SK-N-SH treated with all-trans-retinoic acid at 6 μM for 48 hours (cell line): Measurements from ENCODE around the gene UBA7.

Experiments used
- ATAC-seq: fragments of 200-7000 bp; cut with Tn5 transposase; 3 replicates; pipeline ENCODE4 v1.9.1; 2020; ENCODE audit warnings: mild to moderate bottlenecking, moderate library complexity
- BACH2 ChIP-seq: fragments of 250-450 bp; sonication (Bioruptor Pico); IDR thresholded peaks from 2 replicates; pipeline ENCODE4 v1.9.0; 2021; ENCODE audit warnings: mild to moderate bottlenecking, borderline replicate concordance
- CSDC2 ChIP-seq: fragments of 250-450 bp; sonication (Bioruptor Pico); IDR thresholded peaks from 2 replicates; pipeline ENCODE4 v1.5.0; 2020; ENCODE audit warnings: mild to moderate bottlenecking, moderate library complexity
- ESRRG ChIP-seq: fragments of 250-450 bp; sonication (Bioruptor Pico); IDR thresholded peaks from 2 replicates; pipeline ENCODE4 v1.6.1; 2021; ENCODE audit warnings: mild to moderate bottlenecking
- GLIS3 ChIP-seq: fragments of 250-450 bp; sonication (Bioruptor Pico); IDR thresholded peaks from 2 replicates; pipeline ENCODE4 v1.5.0; 2020; ENCODE audit warnings: mild to moderate bottlenecking, moderate library complexity
- ISL1 ChIP-seq: fragments of 250-450 bp; sonication (Bioruptor Pico); IDR thresholded peaks from 2 replicates; pipeline ENCODE4 v2.1.2; 2022; ENCODE audit warnings: mild to moderate bottlenecking, moderate library complexity
- OSR1 ChIP-seq: fragments of 250-450 bp; sonication (Bioruptor Pico); IDR thresholded peaks from 2 replicates; pipeline ENCODE4 v1.8.0; 2022; ENCODE audit warnings: moderate library complexity, mild to moderate bottlenecking, inconsistent platforms
- RARB ChIP-seq: fragments of 250-450 bp; sonication (Bioruptor Pico); IDR thresholded peaks from 2 replicates; pipeline ENCODE4 v1.8.0; 2021; ENCODE audit warnings: mild to moderate bottlenecking, moderate library complexity
- TCF4 ChIP-seq: fragments of 250-450 bp; sonication (Bioruptor Pico); IDR thresholded peaks from 2 replicates; pipeline ENCODE4 v1.8.0; 2021; ENCODE audit warnings: mild to moderate bottlenecking, moderate library complexity, borderline replicate concordance
- TOX ChIP-seq: fragments of 250-450 bp; sonication (Bioruptor Pico); IDR thresholded peaks from 2 replicates; pipeline ENCODE4 v1.8.0; 2021; ENCODE audit warnings: mild to moderate bottlenecking, moderate library complexity, borderline replicate concordance
- ZC3H10 ChIP-seq: fragments of 250-450 bp; sonication (Bioruptor Pico); IDR thresholded peaks from 2 replicates; pipeline ENCODE4 v1.5.1; 2021; ENCODE audit warnings: mild to moderate bottlenecking, moderate library complexity
- ZFP30 ChIP-seq: fragments of 450-650 bp; formaldehyde crosslinking; IDR thresholded peaks from 2 replicates; pipeline ENCODE4 v1.5.0; 2022; ENCODE audit warnings: mild to moderate bottlenecking, moderate library complexity
- ZNF565 ChIP-seq: fragments of 450-650 bp; formaldehyde crosslinking; conservative IDR thresholded peaks from 2 replicates; pipeline ENCODE4 v1.5.0; 2020; ENCODE audit warnings: low read depth, mild to moderate bottlenecking, moderate library complexity
- ZNF70 ChIP-seq: fragments of 450-650 bp; formaldehyde crosslinking; IDR thresholded peaks from 2 replicates; pipeline ENCODE4 v1.5.0; 2020; ENCODE audit warnings: mild to moderate bottlenecking, moderate library complexity
- TF ChIP-seq, protein P1 (sequence below): fragments of 250-450 bp; sonication (Bioruptor Pico); IDR thresholded peaks from 2 replicates; pipeline ENCODE4 v1.8.0; 2020; ENCODE audit warnings: mild to moderate bottlenecking, moderate library complexity, borderline replicate concordance
- TF ChIP-seq, protein P2 (sequence below): fragments of 250-450 bp; sonication (Bioruptor Pico); IDR thresholded peaks from 2 replicates; pipeline ENCODE4 v1.5.1; 2020; ENCODE audit warnings: low read depth, mild to moderate bottlenecking, moderate library complexity
- TF ChIP-seq, protein P3 (sequence below): fragments of 250-450 bp; sonication (Bioruptor Pico); IDR thresholded peaks from 2 replicates; pipeline ENCODE4 v1.5.0; 2020; ENCODE audit warnings: mild to moderate bottlenecking, moderate library complexity
- TF ChIP-seq, protein P4 (sequence below): fragments of 250-450 bp; sonication (Bioruptor Pico); IDR thresholded peaks from 2 replicates; pipeline ENCODE4 v1.8.0; 2021; ENCODE audit warnings: low read depth, mild to moderate bottlenecking, moderate library complexity, borderline replicate concordance
- TF ChIP-seq, protein P5 (sequence below): fragments of 250-450 bp; sonication (Bioruptor Pico); IDR thresholded peaks from 2 replicates; pipeline ENCODE4 v1.5.1; 2021; ENCODE audit warnings: mild to moderate bottlenecking, moderate library complexity

The UBA7 gene, protein sequence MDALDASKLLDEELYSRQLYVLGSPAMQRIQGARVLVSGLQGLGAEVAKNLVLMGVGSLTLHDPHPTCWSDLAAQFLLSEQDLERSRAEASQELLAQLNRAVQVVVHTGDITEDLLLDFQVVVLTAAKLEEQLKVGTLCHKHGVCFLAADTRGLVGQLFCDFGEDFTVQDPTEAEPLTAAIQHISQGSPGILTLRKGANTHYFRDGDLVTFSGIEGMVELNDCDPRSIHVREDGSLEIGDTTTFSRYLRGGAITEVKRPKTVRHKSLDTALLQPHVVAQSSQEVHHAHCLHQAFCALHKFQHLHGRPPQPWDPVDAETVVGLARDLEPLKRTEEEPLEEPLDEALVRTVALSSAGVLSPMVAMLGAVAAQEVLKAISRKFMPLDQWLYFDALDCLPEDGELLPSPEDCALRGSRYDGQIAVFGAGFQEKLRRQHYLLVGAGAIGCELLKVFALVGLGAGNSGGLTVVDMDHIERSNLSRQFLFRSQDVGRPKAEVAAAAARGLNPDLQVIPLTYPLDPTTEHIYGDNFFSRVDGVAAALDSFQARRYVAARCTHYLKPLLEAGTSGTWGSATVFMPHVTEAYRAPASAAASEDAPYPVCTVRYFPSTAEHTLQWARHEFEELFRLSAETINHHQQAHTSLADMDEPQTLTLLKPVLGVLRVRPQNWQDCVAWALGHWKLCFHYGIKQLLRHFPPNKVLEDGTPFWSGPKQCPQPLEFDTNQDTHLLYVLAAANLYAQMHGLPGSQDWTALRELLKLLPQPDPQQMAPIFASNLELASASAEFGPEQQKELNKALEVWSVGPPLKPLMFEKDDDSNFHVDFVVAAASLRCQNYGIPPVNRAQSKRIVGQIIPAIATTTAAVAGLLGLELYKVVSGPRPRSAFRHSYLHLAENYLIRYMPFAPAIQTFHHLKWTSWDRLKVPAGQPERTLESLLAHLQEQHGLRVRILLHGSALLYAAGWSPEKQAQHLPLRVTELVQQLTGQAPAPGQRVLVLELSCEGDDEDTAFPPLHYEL

DNA sequence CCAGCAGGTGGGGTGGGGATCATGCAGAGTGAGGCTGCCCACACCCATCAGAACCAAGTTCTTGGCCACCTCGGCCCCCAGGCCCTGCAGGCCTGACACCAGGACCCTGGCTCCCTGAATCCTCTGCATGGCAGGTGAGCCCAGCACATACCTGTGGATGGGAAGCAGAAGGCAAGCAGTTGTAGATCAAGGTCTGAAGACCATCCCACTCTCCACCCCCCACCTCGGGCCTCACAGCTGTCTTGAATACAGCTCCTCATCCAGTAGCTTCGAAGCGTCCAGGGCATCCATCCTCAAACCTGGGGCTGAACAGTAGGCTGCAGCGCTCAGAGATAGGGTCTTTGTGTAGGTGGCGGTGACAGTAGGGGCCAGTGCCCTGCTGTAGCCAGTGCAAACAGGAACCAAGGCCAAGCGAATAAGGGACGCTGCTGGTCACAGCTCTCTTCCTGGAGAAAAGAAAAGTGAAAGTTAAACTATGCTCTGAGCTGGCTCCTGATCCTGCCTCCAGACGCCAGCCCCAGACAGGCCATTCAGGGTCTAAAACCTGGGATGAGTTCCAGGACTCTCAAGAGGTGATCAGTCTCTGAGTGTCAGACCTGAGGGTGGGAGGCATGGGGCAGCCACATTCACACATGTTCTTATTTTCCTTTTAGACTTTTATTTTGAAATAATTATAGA is at the start of gene UBA7:
Gene UBA7 (minus strand): TSS at position 457 of the 678 bp plus-strand sequence. CDS start 166 bp downstream, at position 291.
- TF ChIP-seq RARB (CRISPR knock-in tag) (no peak), ZFP30 (CRISPR knock-in tag) (no peak), ISL1 (no peak), CSDC2 (CRISPR knock-in tag) (no peak), GLIS3 (CRISPR knock-in tag) (no peak)
- TF ChIP-seq, protein P1, sequence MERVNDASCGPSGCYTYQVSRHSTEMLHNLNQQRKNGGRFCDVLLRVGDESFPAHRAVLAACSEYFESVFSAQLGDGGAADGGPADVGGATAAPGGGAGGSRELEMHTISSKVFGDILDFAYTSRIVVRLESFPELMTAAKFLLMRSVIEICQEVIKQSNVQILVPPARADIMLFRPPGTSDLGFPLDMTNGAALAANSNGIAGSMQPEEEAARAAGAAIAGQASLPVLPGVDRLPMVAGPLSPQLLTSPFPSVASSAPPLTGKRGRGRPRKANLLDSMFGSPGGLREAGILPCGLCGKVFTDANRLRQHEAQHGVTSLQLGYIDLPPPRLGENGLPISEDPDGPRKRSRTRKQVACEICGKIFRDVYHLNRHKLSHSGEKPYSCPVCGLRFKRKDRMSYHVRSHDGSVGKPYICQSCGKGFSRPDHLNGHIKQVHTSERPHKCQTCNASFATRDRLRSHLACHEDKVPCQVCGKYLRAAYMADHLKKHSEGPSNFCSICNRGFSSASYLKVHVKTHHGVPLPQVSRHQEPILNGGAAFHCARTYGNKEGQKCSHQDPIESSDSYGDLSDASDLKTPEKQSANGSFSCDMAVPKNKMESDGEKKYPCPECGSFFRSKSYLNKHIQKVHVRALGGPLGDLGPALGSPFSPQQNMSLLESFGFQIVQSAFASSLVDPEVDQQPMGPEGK = no peak
- TF ChIP-seq, protein P2, sequence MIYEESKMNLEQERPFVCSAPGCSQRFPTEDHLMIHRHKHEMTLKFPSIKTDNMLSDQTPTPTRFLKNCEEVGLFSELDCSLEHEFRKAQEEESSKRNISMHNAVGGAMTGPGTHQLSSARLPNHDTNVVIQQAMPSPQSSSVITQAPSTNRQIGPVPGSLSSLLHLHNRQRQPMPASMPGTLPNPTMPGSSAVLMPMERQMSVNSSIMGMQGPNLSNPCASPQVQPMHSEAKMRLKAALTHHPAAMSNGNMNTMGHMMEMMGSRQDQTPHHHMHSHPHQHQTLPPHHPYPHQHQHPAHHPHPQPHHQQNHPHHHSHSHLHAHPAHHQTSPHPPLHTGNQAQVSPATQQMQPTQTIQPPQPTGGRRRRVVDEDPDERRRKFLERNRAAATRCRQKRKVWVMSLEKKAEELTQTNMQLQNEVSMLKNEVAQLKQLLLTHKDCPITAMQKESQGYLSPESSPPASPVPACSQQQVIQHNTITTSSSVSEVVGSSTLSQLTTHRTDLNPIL (CRISPR knock-in tag) = no peak
- TF ChIP-seq, protein P3, sequence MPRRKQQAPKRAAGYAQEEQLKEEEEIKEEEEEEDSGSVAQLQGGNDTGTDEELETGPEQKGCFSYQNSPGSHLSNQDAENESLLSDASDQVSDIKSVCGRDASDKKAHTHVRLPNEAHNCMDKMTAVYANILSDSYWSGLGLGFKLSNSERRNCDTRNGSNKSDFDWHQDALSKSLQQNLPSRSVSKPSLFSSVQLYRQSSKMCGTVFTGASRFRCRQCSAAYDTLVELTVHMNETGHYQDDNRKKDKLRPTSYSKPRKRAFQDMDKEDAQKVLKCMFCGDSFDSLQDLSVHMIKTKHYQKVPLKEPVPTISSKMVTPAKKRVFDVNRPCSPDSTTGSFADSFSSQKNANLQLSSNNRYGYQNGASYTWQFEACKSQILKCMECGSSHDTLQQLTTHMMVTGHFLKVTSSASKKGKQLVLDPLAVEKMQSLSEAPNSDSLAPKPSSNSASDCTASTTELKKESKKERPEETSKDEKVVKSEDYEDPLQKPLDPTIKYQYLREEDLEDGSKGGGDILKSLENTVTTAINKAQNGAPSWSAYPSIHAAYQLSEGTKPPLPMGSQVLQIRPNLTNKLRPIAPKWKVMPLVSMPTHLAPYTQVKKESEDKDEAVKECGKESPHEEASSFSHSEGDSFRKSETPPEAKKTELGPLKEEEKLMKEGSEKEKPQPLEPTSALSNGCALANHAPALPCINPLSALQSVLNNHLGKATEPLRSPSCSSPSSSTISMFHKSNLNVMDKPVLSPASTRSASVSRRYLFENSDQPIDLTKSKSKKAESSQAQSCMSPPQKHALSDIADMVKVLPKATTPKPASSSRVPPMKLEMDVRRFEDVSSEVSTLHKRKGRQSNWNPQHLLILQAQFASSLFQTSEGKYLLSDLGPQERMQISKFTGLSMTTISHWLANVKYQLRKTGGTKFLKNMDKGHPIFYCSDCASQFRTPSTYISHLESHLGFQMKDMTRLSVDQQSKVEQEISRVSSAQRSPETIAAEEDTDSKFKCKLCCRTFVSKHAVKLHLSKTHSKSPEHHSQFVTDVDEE (CRISPR knock-in tag) = no peak
- TF ChIP-seq, protein P4, sequence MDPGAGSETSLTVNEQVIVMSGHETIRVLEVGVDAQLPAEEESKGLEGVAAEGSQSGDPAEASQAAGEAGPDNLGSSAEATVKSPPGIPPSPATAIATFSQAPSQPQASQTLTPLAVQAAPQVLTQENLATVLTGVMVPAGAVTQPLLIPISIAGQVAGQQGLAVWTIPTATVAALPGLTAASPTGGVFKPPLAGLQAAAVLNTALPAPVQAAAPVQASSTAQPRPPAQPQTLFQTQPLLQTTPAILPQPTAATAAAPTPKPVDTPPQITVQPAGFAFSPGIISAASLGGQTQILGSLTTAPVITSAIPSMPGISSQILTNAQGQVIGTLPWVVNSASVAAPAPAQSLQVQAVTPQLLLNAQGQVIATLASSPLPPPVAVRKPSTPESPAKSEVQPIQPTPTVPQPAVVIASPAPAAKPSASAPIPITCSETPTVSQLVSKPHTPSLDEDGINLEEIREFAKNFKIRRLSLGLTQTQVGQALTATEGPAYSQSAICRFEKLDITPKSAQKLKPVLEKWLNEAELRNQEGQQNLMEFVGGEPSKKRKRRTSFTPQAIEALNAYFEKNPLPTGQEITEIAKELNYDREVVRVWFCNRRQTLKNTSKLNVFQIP (CRISPR knock-in tag) = no peak
- peak; percentile 95 for ATAC-seq

DNA sequence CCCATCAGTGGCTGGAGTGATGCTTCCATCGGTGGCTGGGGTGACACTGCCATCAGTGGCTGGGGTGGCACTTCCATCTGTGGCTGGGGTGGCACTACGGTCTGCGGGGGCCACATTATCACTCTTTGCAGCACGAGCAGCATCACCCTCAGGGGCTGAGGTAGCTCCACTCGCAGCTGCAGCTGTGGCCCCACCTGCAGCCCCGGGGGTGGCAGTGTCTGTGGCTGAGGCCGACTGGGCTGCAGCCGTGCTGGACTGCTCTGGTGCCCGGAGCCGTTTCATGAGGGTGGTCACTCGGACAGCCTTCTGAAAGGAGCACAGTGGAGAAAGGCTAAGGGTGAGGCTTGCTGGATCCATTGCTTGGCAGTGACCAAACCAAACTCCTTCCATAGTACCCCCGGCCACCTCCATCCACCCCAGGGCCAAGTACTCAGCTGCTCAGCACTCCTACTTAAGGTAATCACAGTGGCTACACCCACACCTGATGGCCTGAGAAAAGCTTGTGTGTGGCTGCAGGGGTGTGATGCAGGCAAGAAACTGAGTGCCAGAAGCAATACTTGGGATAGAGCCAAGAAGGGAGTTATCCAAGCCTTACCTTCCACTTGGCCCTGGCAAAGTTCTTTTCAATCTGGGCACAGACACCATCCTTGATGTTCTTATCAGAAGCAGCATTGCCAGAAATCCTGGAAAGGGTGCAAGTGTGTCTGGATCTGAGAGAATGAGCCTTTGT is 46.0 kb upstream of the UBA7 start:
- no peak for ATAC-seq
- TF ChIP-seq RARB (CRISPR knock-in tag) (no peak), ZNF70 (CRISPR knock-in tag) (no peak), TOX (CRISPR knock-in tag) (no peak), OSR1 (CRISPR knock-in tag) (no peak), BACH2 (CRISPR knock-in tag) (no peak), ZNF565 (CRISPR knock-in tag) (no peak), ZFP30 (CRISPR knock-in tag) (no peak), ISL1 (no peak), ESRRG (CRISPR knock-in tag) (no peak), TCF4 (CRISPR knock-in tag) (no peak), ZC3H10 (no peak)
- TF ChIP-seq, protein P3 (CRISPR knock-in tag) = no peak
- TF ChIP-seq, protein P5, sequence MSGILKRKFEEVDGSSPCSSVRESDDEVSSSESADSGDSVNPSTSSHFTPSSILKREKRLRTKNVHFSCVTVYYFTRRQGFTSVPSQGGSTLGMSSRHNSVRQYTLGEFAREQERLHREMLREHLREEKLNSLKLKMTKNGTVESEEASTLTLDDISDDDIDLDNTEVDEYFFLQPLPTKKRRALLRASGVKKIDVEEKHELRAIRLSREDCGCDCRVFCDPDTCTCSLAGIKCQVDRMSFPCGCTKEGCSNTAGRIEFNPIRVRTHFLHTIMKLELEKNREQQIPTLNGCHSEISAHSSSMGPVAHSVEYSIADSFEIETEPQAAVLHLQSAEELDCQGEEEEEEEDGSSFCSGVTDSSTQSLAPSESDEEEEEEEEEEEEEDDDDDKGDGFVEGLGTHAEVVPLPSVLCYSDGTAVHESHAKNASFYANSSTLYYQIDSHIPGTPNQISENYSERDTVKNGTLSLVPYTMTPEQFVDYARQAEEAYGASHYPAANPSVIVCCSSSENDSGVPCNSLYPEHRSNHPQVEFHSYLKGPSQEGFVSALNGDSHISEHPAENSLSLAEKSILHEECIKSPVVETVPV (CRISPR knock-in tag) = no peak
- TF ChIP-seq, protein P1 = no peak
